RWPE1 (cell line): ENCODE measurements around the gene ANKRD39.

Source experiments
- CTCF ChIA-PET: fragments of 350-600 bp; sonication (Branson Sonifier 250); formaldehyde crosslinking; extraction: SDS; loops from one replicate; lab custom pipeline; 2021; lab: Yijun Ruan, JAX
- POLR2A ChIA-PET: fragments of 400-600 bp; formaldehyde crosslinking; extraction: SDS; loops from one replicate; lab custom pipeline; 2020; ENCODE audit warnings: antibody characterized with exemption; ENCODE audit not compliant: low non-redundant PET; lab: Yijun Ruan, JAX
- DNase-seq: peaks from one replicate; pipeline ENCODE4 v3.0.0; 2012; ENCODE audit warnings: low spot score
- H3K27ac ChIP-seq: fragments of 450-650 bp; 2 replicates; pipeline ENCODE4 v1.5.1; 2017
- TF ChIP-seq, protein P1 (sequence below): fragments of 450-650 bp; conservative IDR thresholded peaks from 2 replicates; pipeline ENCODE4 v1.5.1; 2017; ENCODE audit warnings: low read depth, mild to moderate bottlenecking

Gene ANKRD39

DNA sequence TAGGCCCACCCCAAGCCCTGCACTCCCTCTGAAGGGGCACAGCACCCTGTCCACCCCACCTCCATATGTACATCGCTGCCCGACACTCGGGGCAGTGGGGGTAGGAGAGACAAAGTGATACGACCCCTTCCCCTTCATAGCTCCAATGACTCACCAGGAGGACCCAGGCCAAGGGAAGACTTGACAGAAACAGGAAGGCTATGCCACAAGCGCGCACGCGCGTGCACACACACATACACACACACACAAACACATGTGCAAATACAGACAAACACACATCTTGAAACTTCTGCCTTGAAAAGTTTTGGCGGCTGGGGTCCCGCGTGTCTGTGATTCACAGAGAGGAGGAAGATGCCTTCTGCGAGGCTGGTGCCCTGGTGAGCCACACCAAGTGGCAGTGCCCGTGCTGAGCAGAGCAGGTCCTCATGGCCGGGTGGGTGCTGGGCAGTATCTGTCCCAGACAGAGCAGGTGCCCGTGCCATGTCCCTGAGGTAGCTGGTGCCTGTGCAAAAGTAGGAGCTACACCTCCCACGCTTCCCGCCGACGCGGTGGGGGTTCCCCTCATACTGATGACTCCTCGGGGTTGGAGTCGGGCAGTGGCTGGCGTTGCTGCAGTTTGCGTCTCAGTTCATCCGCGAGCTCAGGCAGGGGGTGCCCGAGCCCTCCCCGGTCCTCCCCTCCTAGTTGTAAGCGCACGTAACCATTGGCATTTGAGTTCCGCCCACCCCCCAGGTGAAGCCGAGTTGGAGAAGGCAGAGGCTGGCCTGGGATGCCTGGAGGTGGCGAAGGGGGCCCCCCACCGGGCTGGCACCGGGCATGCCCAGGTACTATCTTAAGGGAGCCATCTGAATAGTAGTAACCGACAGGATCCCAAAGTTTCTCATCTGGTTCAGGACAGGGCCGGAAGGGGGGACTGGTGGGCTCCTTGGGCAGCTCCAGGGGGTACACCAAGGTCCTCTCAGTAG, 2.5 kb upstream of the ANKRD39 start:
- CTCF ChIA-PET = no interaction called here
- TF ChIP-seq, protein P1, sequence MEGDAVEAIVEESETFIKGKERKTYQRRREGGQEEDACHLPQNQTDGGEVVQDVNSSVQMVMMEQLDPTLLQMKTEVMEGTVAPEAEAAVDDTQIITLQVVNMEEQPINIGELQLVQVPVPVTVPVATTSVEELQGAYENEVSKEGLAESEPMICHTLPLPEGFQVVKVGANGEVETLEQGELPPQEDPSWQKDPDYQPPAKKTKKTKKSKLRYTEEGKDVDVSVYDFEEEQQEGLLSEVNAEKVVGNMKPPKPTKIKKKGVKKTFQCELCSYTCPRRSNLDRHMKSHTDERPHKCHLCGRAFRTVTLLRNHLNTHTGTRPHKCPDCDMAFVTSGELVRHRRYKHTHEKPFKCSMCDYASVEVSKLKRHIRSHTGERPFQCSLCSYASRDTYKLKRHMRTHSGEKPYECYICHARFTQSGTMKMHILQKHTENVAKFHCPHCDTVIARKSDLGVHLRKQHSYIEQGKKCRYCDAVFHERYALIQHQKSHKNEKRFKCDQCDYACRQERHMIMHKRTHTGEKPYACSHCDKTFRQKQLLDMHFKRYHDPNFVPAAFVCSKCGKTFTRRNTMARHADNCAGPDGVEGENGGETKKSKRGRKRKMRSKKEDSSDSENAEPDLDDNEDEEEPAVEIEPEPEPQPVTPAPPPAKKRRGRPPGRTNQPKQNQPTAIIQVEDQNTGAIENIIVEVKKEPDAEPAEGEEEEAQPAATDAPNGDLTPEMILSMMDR = no peak
- no peak for DNase-seq
- POLR2A ChIA-PET = no interaction called here
- peak overlapping the region; percentile 72 for H3K27ac ChIP-seq

DNA sequence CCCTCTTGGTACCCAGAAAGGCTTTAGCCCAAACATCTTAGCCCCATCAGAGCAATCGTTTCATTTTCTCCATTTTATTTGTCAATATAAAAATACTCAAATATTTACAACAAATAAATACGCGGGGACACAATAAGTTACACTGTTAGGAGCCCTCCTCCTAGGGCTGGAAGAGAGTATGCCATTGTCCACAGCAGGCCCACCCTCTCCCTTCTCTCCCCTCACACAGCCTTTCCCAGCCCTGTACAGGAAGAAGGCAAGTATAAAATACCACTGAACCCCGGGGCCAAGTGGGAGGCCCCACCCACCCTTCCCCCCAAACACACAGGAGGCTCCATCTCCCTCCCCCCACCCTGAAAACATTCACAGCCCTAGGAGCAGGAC, 1.9 kb upstream of the ANKRD39 start:
- DNase-seq = no peak
- CTCF ChIA-PET = no interaction called here
- POLR2A ChIA-PET = no interaction called here
- H3K27ac ChIP-seq = peak overlapping the region; percentile 72
- TF ChIP-seq, protein P1 = no peak

DNA sequence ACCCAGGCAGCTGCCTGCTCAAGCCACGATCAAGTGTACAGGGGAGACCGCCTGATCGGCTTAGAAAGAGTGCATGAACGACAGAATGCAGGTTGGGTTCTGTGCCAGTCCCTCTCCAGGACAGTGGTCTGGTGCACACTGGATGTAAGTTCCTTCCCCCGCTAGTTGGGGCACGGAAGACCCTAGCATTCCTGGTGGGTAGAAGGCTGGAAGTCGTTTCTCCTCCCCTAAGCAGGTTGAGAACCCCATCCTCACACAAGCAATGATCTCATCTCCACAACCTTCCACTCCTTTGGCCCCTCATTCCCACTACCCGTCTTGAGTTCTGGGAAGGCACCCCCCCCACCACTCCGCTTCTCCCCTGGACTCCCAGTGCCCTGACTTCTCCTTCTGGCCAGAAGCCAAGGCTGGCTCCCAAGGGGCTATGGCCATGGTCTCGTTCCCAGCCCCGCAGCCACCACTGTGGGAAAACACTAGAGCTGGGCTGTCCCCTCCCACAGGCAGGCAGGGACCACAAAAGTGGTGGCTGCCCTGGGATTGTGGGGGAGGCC, 1.4 kb upstream of the ANKRD39 start:
- ChIA-PET CTCF (interaction anchor here (0.6 to 4.5 kb wide), 4 partner anchors 36 to 96 kb away, joined by 3 to 45 read pairs (median 11); no protein-coding TSS in a partner anchor), POLR2A (no interaction called here)
- H3K27ac ChIP-seq = peak overlapping the region; percentile 72
- DNase-seq = no peak
- TF ChIP-seq, protein P1 = no peak

DNA sequence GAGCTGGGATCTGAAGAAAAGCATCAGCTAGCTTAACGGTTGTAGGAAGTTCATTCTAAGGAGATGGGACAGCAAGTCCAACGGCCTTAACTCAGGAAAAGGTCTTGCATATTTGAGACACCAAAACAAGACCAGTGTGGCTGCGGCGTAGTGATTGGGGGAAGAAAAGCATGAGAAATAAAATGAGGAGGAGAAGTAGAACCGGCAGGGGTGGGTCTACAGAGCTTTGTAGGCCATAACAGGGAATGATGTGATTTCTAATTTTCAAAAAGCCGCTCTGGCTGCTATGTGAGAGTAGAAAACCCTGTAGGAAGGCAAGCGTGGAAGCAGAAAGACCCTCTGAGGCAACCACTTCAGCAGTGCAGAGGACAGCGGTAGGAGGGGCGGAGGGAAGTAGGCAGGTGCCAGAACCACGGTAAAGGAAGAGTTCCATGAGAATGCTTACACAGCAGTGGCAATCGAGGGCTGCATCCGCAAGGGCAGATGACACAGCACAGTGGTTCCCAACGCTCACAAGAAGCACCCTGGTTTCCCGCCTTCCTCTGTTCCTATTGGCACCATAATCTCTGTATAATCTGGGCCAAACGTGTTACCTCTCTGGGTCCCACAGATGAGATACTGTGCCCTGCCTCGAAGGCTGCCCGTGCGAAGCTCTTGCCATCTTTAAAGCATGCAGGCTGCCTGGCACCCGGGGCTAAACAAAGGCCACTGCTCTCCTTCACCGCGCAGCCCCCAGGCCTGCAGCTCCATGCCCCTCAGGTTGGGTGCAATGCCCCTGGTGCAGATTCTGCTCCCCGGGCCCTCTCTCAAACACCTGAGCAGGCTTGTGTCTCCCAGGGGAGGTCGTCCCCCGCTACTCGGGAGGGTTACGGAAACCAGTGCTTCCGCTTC, 795 bp downstream of the ANKRD39 start:
- DNase-seq = no peak
- H3K27ac ChIP-seq = peak overlapping the region; percentile 72
- ChIA-PET POLR2A (interaction anchor here (1.0 to 1.3 kb wide), 2 partner anchors 11 to 19 kb away, joined by 3 to 9 read pairs; no protein-coding TSS in a partner anchor), CTCF (interaction anchor here (0.6 to 4.5 kb wide), 13 partner anchors 11 to 128 kb away, joined by 3 to 45 read pairs (median 4); partner anchors contain the start of gene CNNM3)
- TF ChIP-seq, protein P1 = no peak

DNA sequence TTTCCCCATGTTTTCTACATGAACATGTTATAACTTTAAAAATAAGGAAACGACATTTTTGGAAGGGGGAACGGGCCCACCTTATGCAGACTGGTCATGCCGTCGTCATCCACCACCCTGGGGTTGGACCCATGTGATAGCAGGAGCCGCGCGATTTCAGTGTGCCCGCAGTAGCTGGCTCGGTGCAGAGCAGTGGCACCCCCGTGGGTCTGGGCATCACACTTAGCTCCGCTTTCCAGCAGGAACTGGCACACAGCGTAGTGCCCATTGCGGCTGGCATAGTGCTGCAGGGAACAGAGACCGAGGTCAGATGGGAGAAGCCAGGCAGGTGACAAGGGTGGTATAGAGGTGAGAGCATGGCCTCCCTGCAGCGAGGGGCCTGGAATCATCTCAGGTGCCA, 4.5 kb downstream of the ANKRD39 start:
- ChIA-PET CTCF (interaction anchor here (0.6 kb wide), 2 partner anchors 69 to 98 kb away, joined by 3 to 4 read pairs; no protein-coding TSS in a partner anchor), POLR2A (no interaction called here)
- DNase-seq = no peak
- TF ChIP-seq, protein P1 = no peak
- H3K27ac ChIP-seq = no peak overlapping the region; the same call in 1 of the 2 replicates
